ENCODE measurements around the gene MSL1.
A peak's percentile ranks its signal among the peaks of the same experiment; 100 is the strongest.

The MSL1 gene

GRCh38 chr17:40106760-40107521 lies 14.8 kb upstream of the MSL1 start:
- DNase-seq, result peak in 3 of 6 experiments; percentile 53 to 72 (median 71)

- DNase-seq, result peak in 2 of 6 experiments; percentile 30 to 45
Measured at GRCh38 chr17:40107522-40108174, 14.1 kb upstream of the MSL1 start.

GRCh38 chr17:40108970-40109824 lies 12.6 kb upstream of the MSL1 start:
- no peak for DNase-seq

- no peak for DNase-seq
Measured at GRCh38 chr17:40110026-40110845, 11.5 kb upstream of the MSL1 start.

GRCh38 chr17:40111221-40112128 lies 10.3 kb upstream of the MSL1 start:
- DNase-seq, result peak; percentile 47 to 67 (median 59)

GRCh38 chr17:40112191-40112711 lies 9.5 kb upstream of the MSL1 start:
- no peak for DNase-seq

GRCh38 chr17:40112718-40113109 lies 9.1 kb upstream of the MSL1 start:
- no peak for DNase-seq

GRCh38 chr17:40113110-40113906 lies 8.5 kb upstream of the MSL1 start:
- peak; percentile 84 to 92 (median 90) for DNase-seq

- DNase-seq, result no peak
Measured at GRCh38 chr17:40113907-40114245, 7.9 kb upstream of the MSL1 start.

GRCh38 chr17:40115101-40115436 lies 6.7 kb upstream of the MSL1 start:
- no peak for DNase-seq

- peak in 1 of 6 experiments; percentile 70 for DNase-seq
Measured at GRCh38 chr17:40122136-40122998, 596 bp downstream of the MSL1 start.

- peak; percentile 42 to 64 (median 57) for DNase-seq
Measured at GRCh38 chr17:40122999-40123810, 1.4 kb downstream of the MSL1 start.

GRCh38 chr17:40123811-40124114 lies 2.0 kb downstream of the MSL1 start:
- DNase-seq, result no peak

- DNase-seq, result no peak
Measured at GRCh38 chr17:40124279-40125141, 2.7 kb downstream of the MSL1 start.

GRCh38 chr17:40129498-40129897 lies 7.7 kb downstream of the MSL1 start:
- DNase-seq, result no peak

- no peak for DNase-seq
Measured at GRCh38 chr17:40130352-40131042, 8.7 kb downstream of the MSL1 start.

- DNase-seq, result no peak
Measured at GRCh38 chr17:40134184-40134583, 12.4 kb downstream of the MSL1 start.
